Bronchial epithelial cell (primary cell): ENCODE results near the gene REXO4. TPM values are rescaled to one million over a fixed set of nuclear protein-coding genes. Genes with fewer than 3 reads are reported as not detected.

ENCODE experiments used
- DNase-seq: peaks from one replicate; pipeline ENCODE4 v3.0.0-alpha.2; 2010; ENCODE audit warnings: low read depth
- FAIRE-seq: peaks from 2 replicates; lab custom pipeline; 2011; peaks lifted over from hg19 to GRCh38; lab: Jason Lieb, UNC
- H3K27me3 ChIP-seq: 2 replicates; pipeline ENCODE4 v1.5.1; 2011; ENCODE audit warnings: low read length; ENCODE audit not compliant: control insufficient read depth, insufficient read depth
- H3K36me3 ChIP-seq: 2 replicates; pipeline ENCODE4 v1.5.1; 2011; ENCODE audit warnings: low read length; ENCODE audit not compliant: control insufficient read depth, insufficient read depth
- H3K4me3 ChIP-seq: 2 replicates; pipeline ENCODE4 v1.5.1; 2011; ENCODE audit warnings: mild to moderate bottlenecking, low read depth, low read length, control low read depth
- CTCF ChIP-seq: IDR thresholded peaks from 2 replicates; pipeline ENCODE4 v1.5.1; 2011; ENCODE audit warnings: mild to moderate bottlenecking, moderate library complexity, low read length, control low read depth, inconsistent platforms; ENCODE audit not compliant: insufficient read depth, severe bottlenecking
- total RNA-seq: library from RNA; depleted of rRNA; stranded (reverse); fragments of >200 nt; gene quantifications from 2 replicates; pipeline ENCODE4 v1.2.1, GENCODE V29; 2014

The REXO4 gene
- total RNA-seq, 1 donor from 2014 or later: 15.5 TPM

- H3K4me3 ChIP-seq: no peak overlapping the region
- H3K27me3 ChIP-seq: no peaks in the 10 kb centered on the region
- FAIRE-seq: no peak
These were observed 39.9 kb upstream of the REXO4 start for GRCh38 chr9:133457748-133458147.

GRCh38 chr9:133457233-133457632 lies 39.4 kb upstream of the REXO4 start:
- no peak for FAIRE-seq
- Histone ChIP-seq H3K36me3 (no peaks in the 10 kb centered on the region), H3K27me3 (no peaks in the 10 kb centered on the region), H3K4me3 (no peak overlapping the region)
- TF ChIP-seq CTCF: no peak
- DNase-seq: no peak

More at GRCh38 chr9:133457748-133458147, 39.9 kb upstream of the REXO4 start:
- no peak for DNase-seq
- no peak for TF ChIP-seq CTCF
- H3K36me3 ChIP-seq: no peaks in the 10 kb centered on the region

GRCh38 chr9:133456409-133456808 lies 38.6 kb upstream of the REXO4 start:
- TF ChIP-seq CTCF: no peak
- FAIRE-seq (no peak), DNase-seq (no peak)
- no peaks in the 10 kb centered on the region for H3K36me3 ChIP-seq
- no peaks in the 10 kb centered on the region for H3K27me3 ChIP-seq
- H3K4me3 ChIP-seq: no peak overlapping the region

- FAIRE-seq (no peak), DNase-seq (no peak)
- no peak for TF ChIP-seq CTCF
- Histone ChIP-seq H3K4me3 (no peak overlapping the region), H3K36me3 (no peaks in the 10 kb centered on the region), H3K27me3 (no peaks in the 10 kb centered on the region)
These were observed 38.1 kb upstream of the REXO4 start for GRCh38 chr9:133455936-133456335.

GRCh38 chr9:133454943-133455673 lies 37.3 kb upstream of the REXO4 start:
- H3K4me3 ChIP-seq: no peak overlapping the region
- no peaks in the 10 kb centered on the region for H3K27me3 ChIP-seq
- no peak for TF ChIP-seq CTCF
- H3K36me3 ChIP-seq: no peaks in the 10 kb centered on the region
- FAIRE-seq: no peak
- DNase-seq: no peak

GRCh38 chr9:133454325-133454724 lies 36.5 kb upstream of the REXO4 start:
- Histone ChIP-seq H3K27me3 (no peaks in the 10 kb centered on the region), H3K4me3 (no peak overlapping the region), H3K36me3 (no peaks in the 10 kb centered on the region)
- no peak for TF ChIP-seq CTCF
- FAIRE-seq (no peak), DNase-seq (no peak)
